ENCODE measurements around the gene OBSCN.

Gene OBSCN

GRCh38 chr1:228362141-228362883 lies 154.5 kb downstream of the OBSCN start:
- DNase-seq = no peak

GRCh38 chr1:228362884-228363450 lies 155.1 kb downstream of the OBSCN start:
- DNase-seq = no peak

GRCh38 chr1:228363686-228364067 lies 155.8 kb downstream of the OBSCN start:
- DNase-seq = no peak

- DNase-seq = no peak
These were observed 156.3 kb downstream of the OBSCN start for GRCh38 chr1:228364068-228364705.

GRCh38 chr1:228364706-228365213 lies 156.9 kb downstream of the OBSCN start:
- DNase-seq = no peak

- DNase-seq = no peak
These were observed 157.6 kb downstream of the OBSCN start for GRCh38 chr1:228365271-228366061.

- no peak for DNase-seq
These were observed 158.4 kb downstream of the OBSCN start for GRCh38 chr1:228366062-228366865.

GRCh38 chr1:228366866-228367741 lies 159.3 kb downstream of the OBSCN start:
- no peak for DNase-seq

- DNase-seq = no peak
These were observed 160.3 kb downstream of the OBSCN start for GRCh38 chr1:228367798-228368791.

- no peak for DNase-seq
These were observed 161.2 kb downstream of the OBSCN start for GRCh38 chr1:228368801-228369607.

GRCh38 chr1:228369608-228370438 lies 162.0 kb downstream of the OBSCN start:
- DNase-seq = no peak

GRCh38 chr1:228370439-228370940 lies 162.6 kb downstream of the OBSCN start:
- DNase-seq = no peak

- no peak for DNase-seq
These were observed 163.3 kb downstream of the OBSCN start for GRCh38 chr1:228370941-228371740.

GRCh38 chr1:228371741-228372182 lies 163.9 kb downstream of the OBSCN start:
- DNase-seq = no peak

GRCh38 chr1:228372183-228373003 lies 164.5 kb downstream of the OBSCN start:
- DNase-seq = no peak

All from activated CD4-positive, alpha-beta T cell treated with anti-CD3 and anti-CD28 coated beads, Interleukin-2, amount 50 U/mL, for 1 hour (primary cell).